Measurements from ENCODE around the gene RAB6A.
"Not testable (repeated sequence)": the region's sequence is repeated elsewhere in the genome, so short reads cannot be mapped to it uniquely, and the experiment has no call there.

RAB6A gene

GRCh38 chr11:73761403-73761945, 600 bp upstream of the RAB6A start:
- FAIRE-seq, result no peak

GRCh38 chr11:73760135-73760678, 667 bp downstream of the RAB6A start:
- FAIRE-seq, result no peak

DNA sequence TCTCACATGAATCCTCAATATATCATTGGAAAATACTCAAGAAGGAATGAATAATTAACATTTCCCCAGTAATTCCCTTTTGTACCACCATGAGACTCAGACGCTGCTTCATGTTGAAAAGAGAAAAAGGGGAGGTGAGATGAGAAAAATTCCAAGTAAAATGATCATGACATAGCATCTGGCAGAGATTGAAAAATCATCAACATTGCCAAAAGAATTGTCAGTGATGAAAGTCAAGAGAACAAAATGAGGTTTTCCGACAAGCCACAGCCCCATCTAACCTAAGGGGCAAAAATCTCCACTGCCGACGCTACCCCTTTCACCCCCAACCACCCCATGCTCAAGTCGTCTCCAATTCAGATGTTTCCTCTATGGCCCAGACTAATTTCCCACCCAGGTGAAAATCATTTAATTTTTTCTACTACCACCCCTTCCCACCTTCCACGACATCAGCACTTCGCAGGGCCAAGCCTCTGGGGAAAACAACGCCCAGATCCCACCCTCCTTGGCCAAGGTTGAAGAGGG, 1.2 kb downstream of the RAB6A start:
- FAIRE-seq, result no peak

GRCh38 chr11:73758451-73758850, 2.4 kb downstream of the RAB6A start:
- FAIRE-seq, result no peak

DNA sequence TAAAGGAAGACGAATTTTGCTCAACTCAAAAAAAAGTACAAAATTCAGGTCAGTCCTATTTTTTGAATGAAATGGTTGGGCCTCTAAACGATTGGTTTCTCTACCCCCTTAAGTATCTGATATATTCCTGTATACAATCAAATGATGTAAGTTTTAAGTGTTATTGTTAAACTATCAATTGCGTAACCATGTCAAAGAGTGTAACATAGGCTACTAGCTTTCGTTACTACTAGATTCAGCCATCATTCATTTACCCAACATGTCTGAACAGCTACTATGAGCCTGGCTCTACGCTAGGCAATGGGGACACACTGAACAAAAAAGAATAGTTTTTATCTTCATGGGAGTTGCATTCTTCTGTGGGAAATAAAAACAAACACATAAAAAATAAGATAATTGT, 3.3 kb downstream of the RAB6A start:
- FAIRE-seq, result no peak

DNA sequence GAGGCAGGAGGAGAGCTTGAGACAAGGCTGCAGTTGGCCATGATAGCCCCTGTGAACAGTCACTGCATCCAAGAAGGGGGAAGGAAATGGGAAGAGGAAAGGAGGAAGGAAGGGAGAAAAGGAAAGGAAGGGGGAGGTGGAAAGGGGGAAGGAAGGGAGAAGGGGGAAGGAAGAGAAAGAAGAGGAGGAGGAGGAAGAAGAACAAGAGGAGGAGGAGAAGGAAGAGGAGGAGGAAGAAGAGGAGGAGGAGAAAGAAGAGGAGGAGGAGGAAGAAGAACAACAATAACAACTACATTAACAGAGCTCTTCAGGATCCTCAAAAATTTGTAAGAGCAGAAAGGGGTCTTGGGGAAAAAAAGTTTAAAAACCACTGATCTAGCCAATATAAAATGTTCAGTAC, 5.2 kb downstream of the RAB6A start:
- no peak for FAIRE-seq

GRCh38 chr11:73753938-73754337, 6.9 kb downstream of the RAB6A start:
- FAIRE-seq, result no peak

GRCh38 chr11:73752903-73753302, 8.0 kb downstream of the RAB6A start:
- no peak for FAIRE-seq

DNA sequence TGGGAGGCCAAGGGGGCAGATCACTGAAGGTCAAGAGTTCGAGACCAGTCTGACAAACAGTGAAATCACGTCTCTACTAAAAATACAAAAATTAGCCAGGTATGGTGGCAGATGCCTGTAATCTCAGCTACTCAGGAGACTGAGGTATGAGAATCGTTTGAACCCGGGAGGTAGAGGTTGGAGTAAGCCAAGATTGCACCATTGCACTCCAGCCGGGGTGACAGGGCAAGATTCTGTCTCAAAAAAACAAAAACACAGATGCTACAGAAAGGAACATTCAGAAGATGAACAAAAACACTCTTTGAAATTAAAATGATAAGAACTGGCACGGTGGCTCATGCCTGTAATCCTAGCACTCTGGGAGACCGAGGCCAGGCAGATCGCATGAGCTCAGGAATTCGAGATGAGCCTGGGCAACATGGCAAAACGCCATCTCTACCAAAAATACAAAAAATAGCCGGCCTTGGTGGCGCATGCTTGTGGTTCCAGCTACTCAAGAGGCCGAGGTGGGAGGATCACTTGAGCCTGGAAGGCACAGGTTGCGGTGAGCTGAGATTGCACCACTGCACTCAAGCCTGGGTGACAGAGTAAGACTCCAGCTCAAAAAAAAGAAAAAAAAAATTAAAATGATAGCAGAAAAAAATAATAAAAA, 8.5 kb downstream of the RAB6A start:
- no peak for FAIRE-seq

DNA sequence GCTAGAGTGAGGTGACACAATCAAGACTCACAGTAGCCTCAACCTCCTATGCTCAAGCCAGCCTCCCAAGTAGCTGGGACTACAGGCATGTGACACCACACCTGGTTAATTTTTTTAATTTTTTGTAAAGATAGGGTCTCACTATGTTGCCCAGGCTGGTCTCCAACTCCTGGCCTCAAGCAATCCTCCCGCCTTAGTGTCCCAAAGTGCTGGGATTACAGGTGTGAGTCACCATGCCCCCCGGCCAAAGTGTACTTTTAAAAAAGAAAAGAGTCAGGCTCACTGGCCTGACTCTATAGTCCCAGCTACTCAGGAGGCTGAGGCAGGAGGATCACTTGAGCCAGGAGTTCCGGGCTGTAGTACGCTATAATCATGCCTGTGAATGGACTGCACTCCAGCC, 10.0 kb downstream of the RAB6A start:
- not testable (repeated sequence) for FAIRE-seq

DNA sequence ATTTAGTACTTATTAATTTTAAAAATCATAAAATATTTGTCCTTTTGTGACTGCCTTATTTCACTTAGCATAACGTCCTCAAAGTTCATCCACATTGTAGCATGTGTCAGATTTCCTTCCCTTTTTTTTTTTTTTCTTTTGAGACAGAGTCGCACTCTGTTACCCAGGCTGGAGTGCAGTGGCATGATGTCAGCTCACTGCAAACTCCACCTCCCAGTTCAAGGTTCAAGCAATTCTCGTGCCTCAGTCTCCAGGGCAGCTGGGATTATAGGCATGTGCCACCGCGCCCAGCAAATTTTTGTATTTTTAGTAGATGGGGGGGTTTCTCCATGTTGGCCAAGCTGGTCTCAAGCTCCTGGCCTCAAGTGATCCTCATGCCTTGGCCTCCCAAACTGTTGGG, 10.6 kb downstream of the RAB6A start:
- FAIRE-seq, result no peak

- FAIRE-seq, result no peak
Observed at GRCh38 chr11:73749118-73749517, 11.8 kb downstream of the RAB6A start.

DNA sequence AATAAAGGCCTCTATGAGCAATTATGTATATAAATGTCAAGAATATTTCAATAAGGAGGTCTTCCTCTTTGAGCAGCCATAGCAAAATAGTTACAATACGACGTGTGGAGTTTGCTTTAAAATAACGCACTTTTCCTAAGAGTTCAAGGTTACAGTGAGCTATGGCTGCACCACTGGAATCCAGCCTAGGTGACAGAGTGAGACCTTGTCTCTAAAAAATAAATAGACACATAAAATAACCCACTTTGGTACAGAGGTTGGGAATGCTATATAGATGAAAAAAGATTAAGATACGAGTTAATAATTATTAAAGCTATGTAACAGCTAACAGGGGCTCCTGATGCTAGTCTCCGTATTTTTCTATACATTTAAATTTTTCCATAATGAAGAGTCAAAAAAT, 12.6 kb downstream of the RAB6A start:
- FAIRE-seq, result no peak

- FAIRE-seq, result no peak
Observed at GRCh38 chr11:73747762-73748161, 13.1 kb downstream of the RAB6A start.

DNA sequence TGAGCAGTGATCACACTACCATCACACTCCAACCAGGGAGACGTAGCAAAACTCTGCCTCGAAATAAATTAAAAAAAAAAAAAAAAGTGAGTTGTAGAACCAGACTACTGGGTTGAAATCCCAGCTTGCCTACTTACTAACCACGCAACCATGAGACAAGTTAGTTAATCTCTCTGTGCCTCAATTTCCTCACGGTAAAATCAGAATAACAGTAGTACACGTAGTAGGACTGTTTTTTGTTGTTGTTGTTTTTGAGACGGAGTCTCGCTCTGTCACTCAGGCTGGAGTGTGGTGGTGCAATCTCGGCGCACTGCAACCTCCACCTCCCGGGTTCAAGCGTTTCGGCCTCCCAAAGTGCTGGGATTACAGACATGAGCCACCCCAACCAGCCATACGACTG, 14.2 kb downstream of the RAB6A start:
- FAIRE-seq, result no peak

- FAIRE-seq, result no peak
Observed at GRCh38 chr11:73743045-73743444, 17.8 kb downstream of the RAB6A start.

DNA sequence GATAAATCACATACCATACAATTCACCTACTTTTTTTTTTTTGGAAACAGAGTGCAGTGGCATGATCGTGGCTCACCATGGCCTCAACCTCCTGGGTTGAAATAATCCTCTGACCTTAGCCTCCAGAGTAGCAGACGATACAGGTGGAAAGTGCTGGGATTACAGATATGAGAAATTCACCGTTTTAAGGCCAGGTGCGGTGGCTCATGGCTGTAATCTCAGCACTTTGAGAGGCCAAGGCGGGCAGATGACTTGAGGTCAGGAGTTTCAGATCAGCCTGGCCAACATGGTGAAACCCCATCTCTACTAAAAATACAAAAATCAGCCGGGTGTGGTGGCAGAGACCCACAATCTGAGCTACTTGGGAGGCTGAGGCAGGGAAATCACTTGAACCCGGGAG, 24.9 kb downstream of the RAB6A start:
- FAIRE-seq, result not testable (repeated sequence)

DNA sequence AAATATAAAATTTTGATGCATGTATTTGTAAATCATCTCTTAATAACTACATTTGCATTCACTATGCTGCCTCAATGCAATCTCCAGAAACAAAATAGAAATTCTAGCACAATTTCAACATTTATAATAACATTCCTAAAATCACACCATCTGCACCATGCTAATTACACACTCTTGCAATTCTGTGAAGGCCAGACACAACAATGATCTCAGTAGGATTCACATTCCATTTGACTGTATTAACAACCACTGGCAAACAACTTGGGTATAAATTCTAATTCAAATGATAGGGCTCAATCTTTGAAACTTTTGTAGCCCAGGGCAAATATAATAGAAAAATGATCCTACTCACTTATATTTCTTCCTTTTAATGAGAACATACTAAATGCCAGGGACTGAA, 25.9 kb downstream of the RAB6A start:
- no peak for FAIRE-seq

DNA sequence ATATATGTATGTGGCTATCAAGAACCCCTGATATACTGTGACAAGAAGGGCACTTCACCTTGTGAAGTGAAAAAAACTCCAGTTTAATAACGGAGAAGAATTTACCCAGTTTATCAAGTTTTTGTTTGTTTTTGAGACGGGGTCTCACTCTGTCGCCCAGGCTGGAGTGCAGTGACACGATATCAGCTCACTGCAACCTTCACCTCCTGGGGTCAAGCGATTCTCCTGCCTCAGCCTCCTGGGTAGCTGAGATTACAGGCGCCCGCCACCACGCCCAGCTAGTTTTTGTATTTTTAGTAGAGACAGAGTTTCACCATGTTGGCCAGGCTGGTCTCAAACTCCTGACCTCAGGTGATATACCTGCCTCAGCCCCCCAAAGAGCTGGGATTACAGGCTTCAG, 26.9 kb downstream of the RAB6A start:
- not testable (repeated sequence) for FAIRE-seq

DNA sequence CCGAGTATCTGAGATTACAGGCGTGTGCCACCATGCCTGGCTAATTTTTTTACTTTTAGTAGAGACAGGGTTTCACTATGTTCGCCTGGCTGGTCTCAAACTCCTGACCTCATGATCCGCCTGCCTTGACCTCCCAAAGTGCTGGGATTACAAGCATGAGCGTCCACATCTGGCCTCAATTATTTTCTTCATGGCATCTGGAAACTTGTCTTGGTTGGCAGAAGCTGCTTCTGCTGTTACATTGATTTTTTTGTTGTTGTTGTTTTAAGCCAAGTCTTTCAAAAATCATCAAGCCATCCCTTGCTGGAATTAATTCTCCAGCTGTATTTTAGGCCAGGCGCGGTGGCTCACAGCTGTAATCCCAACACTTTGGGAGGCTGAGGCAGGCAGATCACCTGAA, 27.9 kb downstream of the RAB6A start:
- not testable (repeated sequence) for FAIRE-seq

DNA sequence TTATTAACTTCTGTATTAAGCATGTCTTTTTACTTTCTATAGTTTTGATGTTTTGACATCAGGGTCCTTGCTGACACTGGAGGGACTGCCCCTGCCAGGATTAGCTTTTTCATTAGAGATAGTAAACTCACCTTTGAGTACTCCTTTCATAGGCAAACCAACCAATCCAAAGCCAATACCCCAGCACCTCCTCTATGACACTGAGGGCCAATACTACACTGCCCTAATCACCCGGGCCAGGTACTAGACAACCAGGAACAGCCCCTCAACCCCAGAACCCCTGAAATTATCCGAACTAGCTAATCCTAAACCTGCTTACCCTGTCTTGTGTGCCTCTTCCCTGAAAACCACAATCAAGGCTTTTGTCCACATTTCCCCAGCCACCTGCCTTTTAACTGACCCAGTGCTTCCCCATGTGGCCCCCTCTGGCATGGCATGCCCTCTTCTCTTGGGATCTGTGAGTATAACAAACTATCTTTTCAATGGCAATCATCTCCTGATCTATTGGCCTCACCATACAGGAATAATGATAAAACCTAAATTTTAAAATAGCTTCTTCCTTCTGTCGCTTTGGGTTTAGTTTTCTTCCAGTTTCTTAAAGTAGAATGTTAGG, 31.2 kb downstream of the RAB6A start:
- no peak for FAIRE-seq

GRCh38 chr11:73728000-73728399, 32.9 kb downstream of the RAB6A start:
- FAIRE-seq, result no peak

DNA sequence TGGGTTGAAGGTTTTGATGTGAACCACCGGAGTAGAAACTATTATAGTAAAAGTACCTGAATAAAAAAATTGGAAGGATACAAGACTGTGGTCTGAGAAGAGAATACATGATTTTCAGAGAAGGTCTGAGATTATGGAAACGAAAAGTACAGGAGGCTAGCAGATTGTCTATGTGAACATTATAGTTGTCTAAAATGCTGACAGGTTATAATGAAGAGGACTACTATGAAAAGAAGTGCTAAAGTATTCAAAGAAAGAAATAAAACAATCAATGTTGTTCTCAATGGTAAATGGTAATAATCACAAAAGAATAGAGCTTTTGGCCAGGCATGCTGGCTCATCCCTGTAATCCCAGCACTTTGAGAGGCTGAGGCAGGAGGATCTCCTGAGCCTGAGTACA, 34.0 kb downstream of the RAB6A start:
- FAIRE-seq, result no peak

DNA sequence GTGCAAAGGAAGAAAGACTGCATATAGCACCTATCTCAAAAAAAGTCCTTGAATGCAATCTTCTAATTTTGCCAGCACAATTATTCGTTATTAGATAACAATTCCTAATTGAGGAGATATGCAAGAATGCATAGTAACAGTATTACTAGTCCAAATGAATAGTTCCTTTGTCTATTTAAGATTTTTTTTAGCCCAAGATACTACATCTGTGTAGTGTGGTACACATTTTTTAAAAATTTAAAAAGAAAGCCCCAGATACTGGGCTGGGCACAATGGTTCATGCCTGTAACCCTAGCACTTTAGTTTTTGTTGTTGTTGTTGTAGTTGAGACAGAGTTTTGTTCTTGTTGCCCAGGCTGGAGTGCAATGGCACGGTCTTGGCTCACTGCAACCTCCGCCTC, 43.7 kb downstream of the RAB6A start:
- no peak for FAIRE-seq
